SW 1271 (cell line): ENCODE data around the gene MYO3B.

Source experiments
- DNase-seq, 2 experiments: peaks; one replicate each; lab custom pipeline; 2025; lab: John Stamatoyannopoulos, UW

The MYO3B gene

DNA sequence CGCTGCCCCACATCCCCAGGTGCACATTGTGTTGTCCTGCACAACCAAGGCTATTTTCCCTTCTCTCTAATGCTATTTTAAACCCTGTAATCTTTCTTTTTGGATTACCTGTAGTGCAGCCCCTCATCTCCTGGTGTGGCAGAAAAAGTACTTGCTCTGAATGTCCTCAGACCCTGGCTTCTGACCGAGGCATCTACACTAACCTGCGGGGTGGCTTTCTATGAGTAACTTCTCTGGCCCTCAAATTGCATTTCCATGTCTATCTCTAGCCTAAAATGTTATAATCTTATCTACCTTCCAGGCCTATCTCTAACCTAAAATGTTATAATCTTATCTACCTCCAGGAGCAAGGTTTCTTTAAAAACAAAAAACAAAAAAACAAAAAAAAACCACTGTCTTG lies 519.0 kb downstream of the MYO3B start:
- no peak for DNase-seq

DNA sequence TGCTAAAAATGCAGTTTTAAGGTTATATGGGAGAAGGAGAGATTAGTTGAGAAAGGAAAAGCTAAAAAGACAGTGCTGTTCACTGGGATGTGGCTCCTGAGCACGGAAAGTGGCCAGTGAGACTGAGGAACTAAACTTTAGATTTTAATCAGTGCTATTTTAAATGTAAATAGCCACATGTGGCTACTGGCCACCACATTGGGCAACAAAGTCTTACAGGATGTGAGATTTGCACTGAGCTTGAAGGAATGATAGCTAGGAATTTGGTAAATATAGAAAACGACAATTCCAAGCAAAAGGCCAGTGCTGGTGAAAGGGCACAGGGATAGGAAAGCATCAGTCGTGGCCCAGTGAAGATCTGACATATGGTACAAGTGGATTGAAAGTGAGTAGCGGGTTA lies 523.1 kb downstream of the MYO3B start:
- no peak for DNase-seq

DNA sequence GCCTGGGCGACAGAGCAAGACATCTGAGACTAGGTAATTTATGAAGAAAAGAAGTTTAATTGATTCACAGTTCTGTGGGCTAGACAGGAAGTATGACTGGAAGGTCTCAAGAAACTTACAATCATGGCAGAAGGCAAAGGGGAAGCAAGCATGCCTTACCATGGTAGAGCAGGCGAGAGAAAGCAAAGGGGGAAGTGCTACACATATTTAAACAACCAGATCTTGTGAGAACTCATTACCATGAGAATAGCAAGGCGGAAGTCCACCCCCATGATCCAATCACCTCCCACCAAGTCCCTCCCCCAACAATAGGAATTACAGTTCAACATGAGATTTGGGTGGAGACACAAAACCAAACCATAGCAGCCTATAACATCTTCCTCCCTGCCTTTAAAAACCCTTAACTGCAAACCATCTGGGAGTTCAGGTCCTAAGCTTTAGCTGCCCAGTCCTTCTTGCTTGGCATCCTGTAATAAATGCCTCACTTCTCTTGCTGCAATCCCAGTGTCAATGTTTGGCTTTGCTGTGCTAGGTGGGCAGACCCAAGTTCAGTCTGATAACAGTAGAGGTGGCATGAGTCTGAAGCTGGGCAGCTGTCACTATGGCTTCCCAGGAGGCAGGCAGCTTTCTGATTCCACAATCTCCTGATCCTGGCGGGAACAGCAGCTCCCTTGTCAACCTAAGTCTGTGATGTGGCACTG lies 526.0 kb downstream of the MYO3B start:
- DNase-seq: no peak
